A549 (cell line): ENCODE measurements around the gene RABGAP1L.

ENCODE experiments used
- CBX8 ChIP-seq: fragments of 200-600 bp; sonication (generic); IDR thresholded peaks from 2 replicates; pipeline ENCODE4 v1.6.1; 2016
- RAD21 ChIP-seq, 2 experiments: fragments of >200 bp in 1 of 2; sonication (Bioruptor Twin) in 1 of 2; formaldehyde crosslinking in 1 of 2; IDR thresholded peaks in 1 of 2; conservative IDR thresholded peaks in 1 of 2; 2 replicates in 1 of 2; 3 replicates in 1 of 2; pipeline ENCODE4 v1.6.1; 2012 to 2018; ENCODE audit warnings: inconsistent platforms in 1 of 2
- TF ChIP-seq, protein P1 (sequence below): fragments of >200 bp; sonication (Bioruptor Twin); formaldehyde crosslinking; IDR thresholded peaks from 3 replicates; pipeline ENCODE4 v1.5.1; 2016

GRCh38 chr1:174198202-174198601, 38.9 kb downstream of the RABGAP1L start:
- TF ChIP-seq CBX8 (no peak), RAD21 (conservative IDR thresholded peaks at IDR 0.05 in 1 of 2, IDR thresholded peaks at IDR 0.05 in 1 of 2) (no peak)
- TF ChIP-seq, protein P1, sequence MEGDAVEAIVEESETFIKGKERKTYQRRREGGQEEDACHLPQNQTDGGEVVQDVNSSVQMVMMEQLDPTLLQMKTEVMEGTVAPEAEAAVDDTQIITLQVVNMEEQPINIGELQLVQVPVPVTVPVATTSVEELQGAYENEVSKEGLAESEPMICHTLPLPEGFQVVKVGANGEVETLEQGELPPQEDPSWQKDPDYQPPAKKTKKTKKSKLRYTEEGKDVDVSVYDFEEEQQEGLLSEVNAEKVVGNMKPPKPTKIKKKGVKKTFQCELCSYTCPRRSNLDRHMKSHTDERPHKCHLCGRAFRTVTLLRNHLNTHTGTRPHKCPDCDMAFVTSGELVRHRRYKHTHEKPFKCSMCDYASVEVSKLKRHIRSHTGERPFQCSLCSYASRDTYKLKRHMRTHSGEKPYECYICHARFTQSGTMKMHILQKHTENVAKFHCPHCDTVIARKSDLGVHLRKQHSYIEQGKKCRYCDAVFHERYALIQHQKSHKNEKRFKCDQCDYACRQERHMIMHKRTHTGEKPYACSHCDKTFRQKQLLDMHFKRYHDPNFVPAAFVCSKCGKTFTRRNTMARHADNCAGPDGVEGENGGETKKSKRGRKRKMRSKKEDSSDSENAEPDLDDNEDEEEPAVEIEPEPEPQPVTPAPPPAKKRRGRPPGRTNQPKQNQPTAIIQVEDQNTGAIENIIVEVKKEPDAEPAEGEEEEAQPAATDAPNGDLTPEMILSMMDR: no peak
